Psoas muscle (tissue), 8 donors: ENCODE results near the gene DOCK1. TPM values are rescaled to one million over a fixed set of nuclear protein-coding genes. Genes with fewer than 3 reads are reported as not detected.

ENCODE experiments used
- ATAC-seq, 4 donors: fragments of 200-7000 bp; cut with Tn5 transposase; one replicate each; pipeline ENCODE4 v1.9.1; 2020; ENCODE audit warnings: moderate library complexity in 3 of 4, mild to moderate bottlenecking in 2 of 4
- DNase-seq, 2 donors: peaks; one replicate each; pipeline ENCODE4 v3.0.0-alpha.2; 2020
- H3K27ac ChIP-seq: fragments of 200-600 bp; one replicate; pipeline ENCODE4 v1.8.0; 2022
- H3K27me3 ChIP-seq, 3 donors: fragments of 200-600 bp in 1 of 3; one replicate each; pipeline versions ENCODE4 v1.6.1 to v1.8.0; 2013 to 2022; ENCODE audit warnings: low read length in 2 of 3, mild to moderate bottlenecking in 2 of 3, moderate library complexity in 1 of 3; ENCODE audit not compliant: insufficient read depth in 3 of 3
- H3K36me3 ChIP-seq, 2 donors: fragments of 200-600 bp in 1 of 2; one replicate each; pipeline versions ENCODE4 v1.6.1 to v1.8.0; 2013 to 2022; ENCODE audit warnings: low read depth in 1 of 2, mild to moderate bottlenecking in 1 of 2, moderate library complexity in 1 of 2; ENCODE audit not compliant: insufficient read depth in 1 of 2
- H3K4me1 ChIP-seq: fragments of 200-600 bp; one replicate; pipeline ENCODE4 v1.8.0; 2022
- H3K4me3 ChIP-seq: fragments of 200-600 bp; one replicate; pipeline ENCODE4 v1.8.0; 2022; ENCODE audit warnings: mild to moderate bottlenecking
- H3K9me3 ChIP-seq: fragments of 200-600 bp; one replicate; pipeline ENCODE4 v1.8.0; 2022
- CTCF ChIP-seq: fragments of 200-600 bp; IDR thresholded peaks from one replicate; pipeline ENCODE4 v1.8.0; 2022; ENCODE audit warnings: antibody characterized with exemption
- WGBS, 3 donors: extraction: QIAGEN DNeasy Blood & Tissue Kit; methylation state at CpG; one replicate each; pipeline versions ENCODE4 v1.1.6 to v1.1.7; 2013; 5-methylcytosine and 5-hydroxymethylcytosine counted together
- intact Hi-C, 2 donors: fragments of 100-400 bp; cut with DNase I; formaldehyde crosslinking; loops; one replicate each; pipeline versions ENCODE4 v1.11.0 to v1.14.2; 2022
- polyA plus RNA-seq, 3 donors: library from polyadenylated mRNA; stranded (reverse); fragments of 200-250 nt; gene quantifications; one replicate each; pipeline ENCODE4 v1.2.3, GENCODE V29; 2013
- total RNA-seq, 4 donors: library from RNA; stranded (reverse); fragmentation: NEBNext Ultra II Directional in 2 of 4; extraction: Animal tissue kit (Norgen Biotek cat#: 25700) in 2 of 4; gene quantifications; one replicate each; pipeline versions ENCODE4 v1.2.1 to v1.2.4, GENCODE V29; 2021 to 2023
- donor health status: healthy with polysubstance abuse.
- donor health status: DM: no; HTN: no; CAD: no; lungs with moderate emphysema.
- donor health status: Bipolar disorder and iron deficiency.
- donor health status: healthy.
- donor health status: DM: yes; HTN: yes; CAD: no.
- donor health status: DM: no; HTN: no; CAD: no.
- donor health status: DM: no; HTN: no; CAD: no.
- donor health status: DM: yes; HTN: yes; CAD: no.

The DOCK1 gene
- total and polyA plus RNA-seq, 7 donors = 2.1 to 11.3 (median 5.4) TPM

GRCh38 chr10:127009366-127009765 lies 104.1 kb downstream of the DOCK1 start:
- ATAC-seq (no peak), DNase-seq (no peak)
- Histone ChIP-seq H3K9me3 (no peaks in the 10 kb centered on the region), H3K4me3 (no peak overlapping the region), H3K36me3 (peaks cover 0 to 4% of the 10 kb centered on the region in 2 donors), H3K27me3 (no peaks in the 10 kb centered on the region), H3K4me1 (no peaks in the 10 kb centered on the region), H3K27ac (no peak overlapping the region)
- 72 to 86% (median 76%) methylated on average over 8 of the region's 8 CpGs for WGBS, 3 donors
- intact Hi-C loops = no loop called here
- no peak for TF ChIP-seq CTCF

DNA sequence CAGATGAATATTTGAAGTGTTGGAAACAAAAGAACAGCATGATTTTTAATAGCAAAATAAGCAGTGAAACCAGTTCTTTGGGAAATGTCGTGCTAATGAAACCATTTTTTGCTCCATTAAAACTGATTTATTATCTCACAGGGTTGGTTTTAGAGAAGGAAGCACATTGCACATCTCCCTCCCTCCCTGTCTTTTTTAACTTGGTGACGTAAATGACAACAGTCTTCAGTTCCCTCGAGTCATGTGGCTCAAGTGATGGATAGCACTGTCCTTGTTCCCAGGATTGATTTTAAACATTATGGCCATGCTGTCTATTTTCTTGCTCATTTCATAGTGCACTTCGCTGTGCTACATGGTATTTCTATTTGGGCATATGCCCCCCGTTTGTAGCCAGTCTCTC lies 105.9 kb downstream of the DOCK1 start:
- ATAC-seq (no peak), DNase-seq (no peak)
- no peaks in the 10 kb centered on the region for H3K27me3 ChIP-seq
- peaks cover 0 to 4% of the 10 kb centered on the region in 2 donors for H3K36me3 ChIP-seq
- H3K27ac ChIP-seq = no peak overlapping the region
- intact Hi-C loops = no loop called here
- WGBS, 3 donors = 69 to 75% (median 72%) methylated on average over 5 of the region's 5 CpGs
- no peak for TF ChIP-seq CTCF
- no peak overlapping the region for H3K4me3 ChIP-seq
- H3K4me1 ChIP-seq = no peaks in the 10 kb centered on the region
- H3K9me3 ChIP-seq = no peaks in the 10 kb centered on the region

DNA sequence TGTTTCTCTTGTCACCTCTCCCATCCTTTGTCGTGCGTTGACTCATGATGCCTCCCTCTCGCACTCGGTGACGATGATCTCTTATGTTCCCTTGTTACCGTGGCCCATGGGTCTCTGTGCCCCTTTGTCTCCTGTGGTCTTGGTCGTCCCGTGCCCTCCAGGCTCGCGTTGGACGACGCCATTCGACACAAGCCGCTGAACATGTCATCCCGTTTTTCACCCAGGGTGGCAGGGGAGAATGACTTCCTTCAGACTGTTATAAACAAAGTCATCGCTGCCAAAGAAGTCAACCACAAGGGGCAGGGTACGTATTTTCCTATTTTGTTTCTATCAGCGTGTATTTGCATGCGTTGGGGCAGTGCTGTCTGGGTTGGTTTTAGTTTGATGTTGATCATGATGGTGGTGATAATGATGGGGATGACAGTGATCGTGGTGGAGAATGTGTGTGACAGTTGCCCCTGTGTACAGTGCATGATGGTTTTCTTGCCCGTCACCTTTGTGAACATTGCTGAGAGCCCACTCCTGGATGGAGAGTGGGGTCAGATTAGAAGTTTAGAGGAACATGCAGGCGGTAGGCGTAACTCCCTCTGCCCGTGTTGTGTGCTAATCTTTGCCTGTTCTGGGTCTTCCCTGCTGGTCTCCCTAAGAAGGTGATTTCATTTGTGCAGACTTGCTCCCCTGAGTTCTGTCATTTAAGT lies 107.0 kb downstream of the DOCK1 start:
- no peak for TF ChIP-seq CTCF
- intact Hi-C loops = no loop called here
- Histone ChIP-seq H3K27me3 (no peaks in the 10 kb centered on the region), H3K27ac (no peak overlapping the region), H3K9me3 (no peaks in the 10 kb centered on the region), H3K4me3 (no peak overlapping the region), H3K36me3 (peaks cover 0 to 4% of the 10 kb centered on the region in 2 donors), H3K4me1 (no peaks in the 10 kb centered on the region)
- no peak for DNase-seq
- ATAC-seq = peak in 2 of 4 donors; percentile 10 to 14
- 86 to 92% (median 91%) methylated on average over 24 of the region's 24 CpGs for WGBS, 3 donors

DNA sequence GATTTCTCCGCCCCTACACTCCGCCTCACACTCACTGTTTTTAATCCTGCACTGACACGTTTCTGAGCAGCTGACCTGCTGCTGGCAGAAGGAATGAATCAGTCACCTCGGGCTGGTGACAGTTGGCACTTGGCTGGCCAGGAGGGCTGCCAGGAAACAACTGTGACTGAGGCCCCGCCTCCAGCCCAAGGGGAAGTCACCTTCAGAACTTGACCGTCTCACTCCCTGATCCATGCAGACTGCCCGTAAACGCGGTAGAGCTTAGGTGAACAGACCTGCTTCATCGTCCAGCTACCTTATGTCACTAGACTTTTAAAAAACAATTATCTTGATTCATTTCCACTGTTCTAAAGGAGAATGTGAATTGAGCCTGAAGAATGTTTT lies 107.5 kb downstream of the DOCK1 start:
- H3K27me3 ChIP-seq = no peaks in the 10 kb centered on the region
- peak; percentile 60 to 82 for DNase-seq
- intact Hi-C loops = no loop called here
- no peaks in the 10 kb centered on the region for H3K9me3 ChIP-seq
- no peaks in the 10 kb centered on the region for H3K4me1 ChIP-seq
- no peak overlapping the region for H3K27ac ChIP-seq
- peak; percentile 90 to 98 (median 97) for ATAC-seq
- H3K4me3 ChIP-seq = no peak overlapping the region
- peaks cover 0 to 4% of the 10 kb centered on the region in 2 donors for H3K36me3 ChIP-seq
- TF ChIP-seq CTCF = no peak
- 14 to 29% (median 28%) methylated on average over 10 of the region's 10 CpGs for WGBS, 3 donors

- Histone ChIP-seq H3K27ac (no peak overlapping the region), H3K4me3 (no peak overlapping the region), H3K4me1 (no peaks in the 10 kb centered on the region), H3K36me3 (peaks cover 0 to 4% of the 10 kb centered on the region in 2 donors), H3K9me3 (no peaks in the 10 kb centered on the region), H3K27me3 (no peaks in the 10 kb centered on the region)
- intact Hi-C loops = no loop called here
- 45 to 60% (median 54%) methylated on average over 9 of the region's 9 CpGs for WGBS, 3 donors
- DNase-seq (no peak), ATAC-seq (no peak)
- TF ChIP-seq CTCF = no peak
These were observed 108.0 kb downstream of the DOCK1 start for GRCh38 chr10:127013211-127013656.
